Astrocyte (in vitro differentiated cells and primary cell): ENCODE data around the gene GBA2. TPM values are rescaled to one million over a fixed set of nuclear protein-coding genes. Genes with fewer than 3 reads are reported as not detected.

ENCODE experiments used
- DNase-seq: peaks from one replicate; pipeline ENCODE4 v3.0.0-alpha.2; 2010; ENCODE audit warnings: low read depth
- FAIRE-seq: peaks from 2 replicates; lab custom pipeline; 2011; peaks lifted over from hg19 to GRCh38; lab: Jason Lieb, UNC
- H2AFZ ChIP-seq: 2 replicates; pipeline ENCODE4 v1.6.0; 2012; ENCODE audit warnings: low read depth, low read length, inconsistent platforms
- H3K27ac ChIP-seq: 2 replicates; pipeline ENCODE4 v1.5.1; 2011; ENCODE audit warnings: low read depth, low read length, inconsistent platforms
- H3K27me3 ChIP-seq: 2 replicates; pipeline ENCODE4 v1.6.0; 2011; ENCODE audit warnings: low read length, inconsistent platforms; ENCODE audit not compliant: insufficient read depth
- H3K36me3 ChIP-seq: 2 replicates; pipeline ENCODE4 v1.5.1; 2011; ENCODE audit warnings: low read length, inconsistent platforms; ENCODE audit not compliant: insufficient read depth
- H3K4me1 ChIP-seq: 2 replicates; pipeline ENCODE4 v1.5.1; 2011; ENCODE audit warnings: low read length, inconsistent platforms; ENCODE audit not compliant: insufficient read depth
- H3K4me2 ChIP-seq: 2 replicates; pipeline ENCODE4 v1.6.0; 2012; ENCODE audit warnings: low read length, inconsistent platforms
- H3K4me3 ChIP-seq: 2 replicates; pipeline ENCODE4 v1.5.1; 2011; ENCODE audit warnings: low read depth, mild to moderate bottlenecking, low read length, inconsistent platforms; ENCODE audit not compliant: insufficient read depth
- H3K79me2 ChIP-seq: 2 replicates; pipeline ENCODE4 v1.6.0; 2012; ENCODE audit warnings: mild to moderate bottlenecking, low read length, inconsistent platforms; ENCODE audit not compliant: insufficient read depth
- H3K9ac ChIP-seq: 2 replicates; pipeline ENCODE4 v1.6.0; 2012; ENCODE audit warnings: mild to moderate bottlenecking, low read length, inconsistent platforms
- H3K9me3 ChIP-seq: 2 replicates; pipeline ENCODE4 v1.5.1; 2012; ENCODE audit warnings: low read depth, mild to moderate bottlenecking, low read length, inconsistent platforms; ENCODE audit not compliant: insufficient read depth
- H4K20me1 ChIP-seq: 2 replicates; pipeline ENCODE4 v1.6.0; 2012; ENCODE audit warnings: low read length, inconsistent platforms; ENCODE audit not compliant: insufficient read depth
- H3K27ac Mint-ChIP-seq: one replicate; pipeline ENCODE4 v1.8.0; 2021; ENCODE audit warnings: mild to moderate bottlenecking, mixed read lengths; ENCODE audit not compliant: unreplicated experiment
- H3K27me3 Mint-ChIP-seq: one replicate; pipeline ENCODE4 v1.8.0; 2021; ENCODE audit warnings: low read depth, mixed read lengths; ENCODE audit not compliant: unreplicated experiment
- H3K36me3 Mint-ChIP-seq: one replicate; pipeline ENCODE4 v1.8.0; 2021; ENCODE audit warnings: low read depth, mixed read lengths; ENCODE audit not compliant: unreplicated experiment
- H3K4me1 Mint-ChIP-seq: one replicate; pipeline ENCODE4 v1.8.0; 2021; ENCODE audit warnings: low read depth, mixed read lengths; ENCODE audit not compliant: unreplicated experiment
- H3K4me3 Mint-ChIP-seq: one replicate; pipeline ENCODE4 v1.8.0; 2021; ENCODE audit warnings: mild to moderate bottlenecking, moderate library complexity, mixed read lengths; ENCODE audit not compliant: unreplicated experiment
- H3K9me3 Mint-ChIP-seq: one replicate; pipeline ENCODE4 v1.8.0; 2021; ENCODE audit warnings: mild to moderate bottlenecking, mixed read lengths; ENCODE audit not compliant: unreplicated experiment
- EZH2 ChIP-seq: IDR thresholded peaks from 2 replicates; pipeline ENCODE4 v1.6.1; 2012; ENCODE audit warnings: mild to moderate bottlenecking, low read length, inconsistent platforms; ENCODE audit not compliant: insufficient read depth
- total RNA-seq: library from RNA; stranded (reverse); gene quantifications from 2 replicates; pipeline ENCODE4 v1.2.1, GENCODE V29; 2021
- TF ChIP-seq, protein P1 (sequence below): IDR thresholded peaks from 2 replicates; pipeline ENCODE4 v1.5.1; 2011; ENCODE audit warnings: low read depth, mild to moderate bottlenecking, inconsistent platforms, low read length, moderate library complexity; ENCODE audit not compliant: insufficient read depth

The GBA2 gene
- total RNA-seq, 1 donor from 2014 or later, result 42.5 TPM

DNA sequence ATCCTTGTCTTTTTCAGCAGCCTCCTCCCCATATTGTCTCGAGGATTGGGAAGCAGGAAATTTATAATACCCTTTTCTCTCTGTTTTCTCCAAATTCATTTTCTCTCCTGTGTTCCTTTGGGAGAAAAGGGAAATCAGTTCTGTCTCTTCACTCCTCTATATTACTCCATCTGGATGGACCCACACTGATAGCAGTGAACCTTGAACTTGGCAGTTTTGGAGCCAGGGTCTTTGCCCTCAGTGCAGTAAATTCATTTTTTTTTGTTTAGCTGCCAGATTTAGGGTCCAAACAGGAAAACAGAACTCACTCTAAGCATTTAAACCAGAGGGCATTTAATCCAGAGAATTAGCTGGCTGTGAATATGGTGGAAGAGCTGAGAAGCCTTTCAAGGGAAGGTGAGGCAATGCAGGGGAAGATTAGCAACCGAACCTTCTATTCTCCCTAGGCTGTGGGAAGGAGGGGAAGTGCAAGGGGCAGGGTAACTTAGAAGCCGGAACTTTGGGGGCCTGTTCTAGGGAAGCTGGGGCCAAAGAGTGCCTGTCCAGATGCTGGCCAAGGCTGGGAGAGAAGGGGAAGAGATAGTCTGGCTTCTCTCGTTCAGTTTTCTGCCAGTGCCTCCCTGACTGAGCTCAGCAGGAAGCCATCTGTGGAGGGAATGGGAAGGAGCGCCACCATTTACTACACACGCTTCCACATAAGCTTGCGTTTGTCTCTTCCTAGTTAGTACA lies 26.0 kb upstream of the GBA2 start:
- H3K27ac Mint-ChIP-seq, result no peak overlapping the region
- no peak overlapping the region for H3K4me2 ChIP-seq

DNA sequence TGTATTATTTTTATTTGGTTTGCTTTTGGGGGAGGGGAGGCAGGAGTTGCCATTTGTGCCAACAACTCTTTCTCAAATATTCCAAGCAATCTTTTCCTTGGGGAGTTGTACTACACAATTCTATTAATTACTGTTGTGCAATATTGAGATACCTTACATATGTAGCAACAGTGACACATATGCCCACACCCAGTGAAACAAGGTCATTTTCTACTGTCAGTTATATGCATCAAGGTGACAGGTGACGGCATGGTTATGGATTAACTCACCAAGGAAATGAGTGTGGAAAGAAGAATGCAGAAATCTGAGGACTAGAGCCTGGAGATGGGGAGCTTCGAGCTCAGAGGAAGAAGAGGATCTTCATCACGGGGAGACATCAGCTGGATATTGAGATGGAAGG lies 22.9 kb upstream of the GBA2 start:
- Histone ChIP-seq H2AFZ (no peak overlapping the region), H3K79me2 (no peaks in the 10 kb centered on the region), H3K4me1 (no peaks in the 10 kb centered on the region), H3K27ac (no peak overlapping the region), H3K9ac (no peak overlapping the region), H3K9me3 (no peaks in the 10 kb centered on the region), H3K27me3 (peaks cover 24% of the 10 kb centered on the region), H3K4me3 (no peak overlapping the region), H4K20me1 (no peaks in the 10 kb centered on the region), H3K4me2 (no peak overlapping the region), H3K36me3 (no peaks in the 10 kb centered on the region)
- no peaks in the 10 kb centered on the region for H3K9me3 Mint-ChIP-seq
- no peak for DNase-seq
- FAIRE-seq, result no peak
- H3K4me1 Mint-ChIP-seq, result no peaks in the 10 kb centered on the region
- no peak overlapping the region for H3K27ac Mint-ChIP-seq
- TF ChIP-seq, protein P1, sequence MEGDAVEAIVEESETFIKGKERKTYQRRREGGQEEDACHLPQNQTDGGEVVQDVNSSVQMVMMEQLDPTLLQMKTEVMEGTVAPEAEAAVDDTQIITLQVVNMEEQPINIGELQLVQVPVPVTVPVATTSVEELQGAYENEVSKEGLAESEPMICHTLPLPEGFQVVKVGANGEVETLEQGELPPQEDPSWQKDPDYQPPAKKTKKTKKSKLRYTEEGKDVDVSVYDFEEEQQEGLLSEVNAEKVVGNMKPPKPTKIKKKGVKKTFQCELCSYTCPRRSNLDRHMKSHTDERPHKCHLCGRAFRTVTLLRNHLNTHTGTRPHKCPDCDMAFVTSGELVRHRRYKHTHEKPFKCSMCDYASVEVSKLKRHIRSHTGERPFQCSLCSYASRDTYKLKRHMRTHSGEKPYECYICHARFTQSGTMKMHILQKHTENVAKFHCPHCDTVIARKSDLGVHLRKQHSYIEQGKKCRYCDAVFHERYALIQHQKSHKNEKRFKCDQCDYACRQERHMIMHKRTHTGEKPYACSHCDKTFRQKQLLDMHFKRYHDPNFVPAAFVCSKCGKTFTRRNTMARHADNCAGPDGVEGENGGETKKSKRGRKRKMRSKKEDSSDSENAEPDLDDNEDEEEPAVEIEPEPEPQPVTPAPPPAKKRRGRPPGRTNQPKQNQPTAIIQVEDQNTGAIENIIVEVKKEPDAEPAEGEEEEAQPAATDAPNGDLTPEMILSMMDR, result no peak
- no peak for TF ChIP-seq EZH2
- H3K4me3 Mint-ChIP-seq, result no peak overlapping the region
- H3K27me3 Mint-ChIP-seq, result no peaks in the 10 kb centered on the region
- H3K36me3 Mint-ChIP-seq, result no peaks in the 10 kb centered on the region

More for the DNA sequence above, 26.0 kb upstream of the GBA2 start:
- Mint-ChIP-seq H3K9me3 (no peaks in the 10 kb centered on the region), H3K36me3 (no peaks in the 10 kb centered on the region), H3K4me1 (no peaks in the 10 kb centered on the region), H3K27me3 (no peaks in the 10 kb centered on the region), H3K4me3 (no peak overlapping the region)
- FAIRE-seq (no peak), DNase-seq (no peak)
- Histone ChIP-seq H3K27ac (no peak overlapping the region), H3K36me3 (no peaks in the 10 kb centered on the region), H3K27me3 (peaks cover 28% of the 10 kb centered on the region), H3K4me3 (no peak overlapping the region), H3K79me2 (no peaks in the 10 kb centered on the region), H3K4me1 (no peaks in the 10 kb centered on the region), H4K20me1 (no peaks in the 10 kb centered on the region), H3K9me3 (no peaks in the 10 kb centered on the region), H2AFZ (peak overlapping the region; percentile 32), H3K9ac (no peak overlapping the region)
- TF ChIP-seq, protein P1, result no peak
- TF ChIP-seq EZH2, result no peak

DNA sequence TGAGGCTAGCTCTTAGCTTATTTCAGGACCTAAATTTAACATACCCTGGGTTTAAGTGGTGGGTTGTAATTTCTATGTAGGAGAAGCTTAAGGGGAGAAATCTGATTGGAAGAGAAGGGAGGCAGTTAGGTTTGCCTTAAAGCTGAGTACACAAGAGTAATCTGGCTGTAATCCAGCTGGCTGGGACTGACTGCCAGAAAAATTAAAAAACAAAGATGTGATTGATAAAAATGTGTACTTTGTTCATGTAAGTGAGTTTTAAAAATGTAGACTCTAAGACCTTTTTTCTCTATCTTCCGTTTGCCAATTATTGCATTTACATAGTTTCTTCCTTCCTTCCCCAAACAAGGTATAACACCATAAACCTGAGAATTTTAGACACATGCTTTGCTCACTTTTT lies 22.5 kb upstream of the GBA2 start:
- H3K9ac ChIP-seq, result no peak overlapping the region
- no peak overlapping the region for H3K27ac ChIP-seq
- no peaks in the 10 kb centered on the region for H3K4me1 ChIP-seq
- H2AFZ ChIP-seq, result no peak overlapping the region
- no peaks in the 10 kb centered on the region for H3K9me3 ChIP-seq
- Mint-ChIP-seq H3K4me1 (no peaks in the 10 kb centered on the region), H3K36me3 (no peaks in the 10 kb centered on the region), H3K4me3 (no peak overlapping the region), H3K27ac (no peak overlapping the region), H3K9me3 (no peaks in the 10 kb centered on the region), H3K27me3 (no peaks in the 10 kb centered on the region)
- no peak for DNase-seq
- FAIRE-seq, result no peak
- no peak overlapping the region for H3K4me3 ChIP-seq
- no peak overlapping the region for H3K4me2 ChIP-seq
- no peak for TF ChIP-seq EZH2
- TF ChIP-seq, protein P1, result no peak
- H3K79me2 ChIP-seq, result no peaks in the 10 kb centered on the region
- H3K36me3 ChIP-seq, result no peaks in the 10 kb centered on the region
- no peaks in the 10 kb centered on the region for H4K20me1 ChIP-seq
- peaks cover 24% of the 10 kb centered on the region for H3K27me3 ChIP-seq
